Effector memory CD4-positive, alpha-beta T cell (primary cell): ENCODE data around the gene EXOC4.

Experiments used
- DNase-seq, 3 donors: peaks; one replicate each; pipeline ENCODE4 v3.0.0-alpha.2; 2020
- H3K27ac ChIP-seq: 2 replicates; pipeline ENCODE4 v1.7.0; 2013; ENCODE audit warnings: mild to moderate bottlenecking, low read length, moderate library complexity; ENCODE audit not compliant: insufficient read depth, poor library complexity, severe bottlenecking
- H3K27me3 ChIP-seq: replicated peaks from 2 replicates; pipeline ENCODE4 v1.7.0; 2013; ENCODE audit warnings: mild to moderate bottlenecking, low read length; ENCODE audit not compliant: insufficient read depth, control insufficient read depth, poor library complexity, severe bottlenecking
- H3K36me3 ChIP-seq: 2 replicates; pipeline ENCODE4 v1.7.0; 2013; ENCODE audit warnings: mild to moderate bottlenecking, low read length, moderate library complexity; ENCODE audit not compliant: control insufficient read depth, insufficient read depth
- H3K4me1 ChIP-seq: 2 replicates; pipeline ENCODE4 v1.7.0; 2013; ENCODE audit warnings: low read length, mild to moderate bottlenecking; ENCODE audit not compliant: control insufficient read depth, insufficient read depth, poor library complexity, severe bottlenecking
- H3K4me3 ChIP-seq: 2 replicates; pipeline ENCODE4 v1.7.0; 2013; ENCODE audit warnings: low read length, low read depth, mild to moderate bottlenecking; ENCODE audit not compliant: insufficient read depth, poor library complexity, severe bottlenecking
- H3K9me3 ChIP-seq: 2 replicates; pipeline ENCODE4 v1.7.0; 2013; ENCODE audit warnings: mild to moderate bottlenecking, low read length, moderate library complexity; ENCODE audit not compliant: control insufficient read depth

The EXOC4 gene

DNA sequence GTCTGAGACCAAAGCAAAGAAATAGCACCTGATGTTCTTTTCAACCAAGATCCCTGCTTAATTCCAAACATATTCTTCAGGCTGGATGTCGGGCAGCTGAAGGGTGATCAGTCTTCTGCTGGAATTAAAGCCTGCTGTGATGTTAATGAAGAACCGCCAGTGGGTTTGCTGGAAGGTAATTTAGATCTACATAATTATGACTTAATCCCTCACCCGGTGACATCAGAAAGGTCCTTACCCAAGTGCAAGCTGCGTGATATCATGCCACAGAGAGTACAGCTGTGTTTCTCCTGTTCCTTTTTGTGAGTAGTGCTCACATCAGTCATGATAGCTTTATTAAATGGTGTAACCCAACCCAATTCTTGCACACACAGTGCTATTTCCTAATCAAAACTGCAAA lies 845.2 kb downstream of the EXOC4 start:
- Histone ChIP-seq H3K27ac (no peak overlapping the region), H3K9me3 (peaks cover 6% of the 10 kb centered on the region), H3K4me1 (no peaks in the 10 kb centered on the region), H3K27me3 (no peaks in the 10 kb centered on the region), H3K4me3 (no peak overlapping the region), H3K36me3 (no peaks in the 10 kb centered on the region)
- no peak for DNase-seq

DNA sequence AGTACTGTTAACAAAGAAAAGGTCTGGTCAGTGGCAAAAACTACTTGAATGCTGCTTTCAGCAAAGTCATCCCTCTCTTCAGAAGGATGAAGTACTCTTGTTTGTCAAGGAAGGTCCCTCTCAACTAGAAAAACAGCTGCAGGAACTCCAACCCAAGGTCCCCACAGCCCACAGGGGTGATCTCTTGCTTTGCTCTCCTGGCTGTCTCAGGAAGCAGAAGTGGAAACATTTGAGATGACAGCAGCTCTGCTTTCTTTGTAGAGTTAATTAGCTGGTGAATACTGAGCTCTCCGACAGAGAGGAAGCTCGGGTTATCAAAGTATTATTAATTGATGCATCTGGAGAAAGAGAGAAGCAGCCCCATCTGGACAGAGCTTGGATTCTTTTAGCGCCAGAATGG lies 848.8 kb downstream of the EXOC4 start:
- no peaks in the 10 kb centered on the region for H3K27me3 ChIP-seq
- no peak overlapping the region for H3K4me3 ChIP-seq
- no peak overlapping the region for H3K27ac ChIP-seq
- DNase-seq, result no peak
- H3K4me1 ChIP-seq, result no peaks in the 10 kb centered on the region
- peaks cover 6% of the 10 kb centered on the region for H3K9me3 ChIP-seq
- no peaks in the 10 kb centered on the region for H3K36me3 ChIP-seq

DNA sequence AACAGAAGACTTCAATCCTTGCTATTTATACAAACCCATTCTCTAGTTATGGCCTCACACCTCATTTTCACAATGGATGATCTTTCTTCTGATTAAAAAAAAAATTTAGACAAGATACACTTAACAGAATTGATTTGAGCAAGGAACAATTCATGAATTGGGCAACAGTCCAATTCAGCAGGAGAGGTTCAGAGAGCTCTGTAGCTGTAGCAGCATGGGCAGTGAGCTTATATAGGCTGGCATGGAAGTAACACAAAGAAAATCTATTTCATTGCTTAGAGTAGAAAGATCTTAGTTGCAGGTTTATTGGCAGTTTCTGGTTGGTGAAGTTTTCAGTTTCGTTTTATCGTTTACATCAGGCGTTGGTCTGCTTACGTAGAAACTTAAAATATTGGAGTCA lies 851.3 kb downstream of the EXOC4 start:
- Histone ChIP-seq H3K9me3 (peaks cover under 1% of the 10 kb centered on the region), H3K4me3 (no peak overlapping the region), H3K27ac (no peak overlapping the region), H3K27me3 (no peaks in the 10 kb centered on the region), H3K36me3 (no peaks in the 10 kb centered on the region), H3K4me1 (no peaks in the 10 kb centered on the region)
- DNase-seq, result no peak

DNA sequence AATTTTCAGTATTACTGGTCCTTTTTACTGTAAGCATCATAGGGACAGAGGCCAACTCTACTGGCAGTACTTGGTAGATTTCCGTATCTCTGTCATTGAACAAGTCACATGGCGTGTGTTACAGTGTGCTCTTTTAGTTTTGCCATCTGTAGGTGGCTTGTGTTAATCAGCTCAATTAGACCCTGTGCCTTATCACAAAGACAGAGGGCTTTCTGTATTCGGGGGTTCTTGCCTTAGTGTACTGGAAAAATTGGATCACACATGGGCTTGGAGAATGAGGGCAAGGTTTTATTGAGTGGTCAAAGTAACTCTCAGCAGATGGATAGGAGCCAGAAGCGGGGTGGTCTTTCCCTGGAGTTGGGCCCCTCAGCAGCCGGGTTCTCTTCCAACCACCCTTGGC lies 853.0 kb downstream of the EXOC4 start:
- Histone ChIP-seq H3K27ac (no peak overlapping the region), H3K27me3 (no peaks in the 10 kb centered on the region), H3K9me3 (no peaks in the 10 kb centered on the region), H3K36me3 (no peaks in the 10 kb centered on the region), H3K4me1 (no peaks in the 10 kb centered on the region), H3K4me3 (no peak overlapping the region)
- DNase-seq, result no peak

DNA sequence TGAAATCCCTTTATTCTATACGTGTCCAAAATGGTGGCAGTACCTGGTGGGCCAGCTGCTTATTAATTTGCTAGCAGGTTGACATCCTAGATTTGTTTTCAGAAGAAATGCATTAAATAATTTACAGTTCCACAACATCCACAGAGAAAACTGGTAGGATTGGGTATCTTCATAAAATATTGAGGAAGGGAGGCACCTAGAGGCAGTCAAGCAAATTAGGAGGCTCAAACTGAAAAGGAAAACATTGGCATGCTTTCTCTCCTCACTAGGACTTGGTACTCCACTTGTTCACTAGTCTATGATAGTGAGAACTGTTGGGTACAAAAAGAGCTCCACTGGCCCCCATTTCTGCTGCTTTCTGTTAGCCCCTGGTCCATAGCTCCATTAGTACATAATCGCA lies 855.9 kb downstream of the EXOC4 start:
- no peaks in the 10 kb centered on the region for H3K4me1 ChIP-seq
- H3K4me3 ChIP-seq, result no peak overlapping the region
- no peak for DNase-seq
- H3K36me3 ChIP-seq, result no peaks in the 10 kb centered on the region
- no peak overlapping the region for H3K27ac ChIP-seq
- H3K27me3 ChIP-seq, result no peaks in the 10 kb centered on the region
- no peaks in the 10 kb centered on the region for H3K9me3 ChIP-seq

DNA sequence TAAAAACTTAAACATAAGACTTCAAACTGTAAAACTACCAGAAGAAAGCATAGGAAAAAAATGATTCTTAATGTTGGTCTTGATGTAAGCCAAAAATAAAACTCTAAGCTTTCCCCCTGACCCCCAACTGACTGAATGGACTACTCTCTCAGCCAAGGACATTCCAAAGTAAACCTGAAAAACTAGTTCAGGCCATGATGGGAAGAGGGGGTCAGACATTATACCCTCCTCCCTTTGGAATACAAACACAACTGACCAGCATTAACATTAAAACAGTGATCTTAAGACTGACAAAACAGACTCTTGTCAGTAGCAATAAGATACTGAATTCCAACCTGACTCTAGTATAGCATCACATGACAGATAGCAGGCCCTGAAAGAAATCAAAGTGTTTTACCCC lies 860.8 kb downstream of the EXOC4 start:
- DNase-seq, result no peak
- Histone ChIP-seq H3K4me3 (no peak overlapping the region), H3K4me1 (no peaks in the 10 kb centered on the region), H3K9me3 (no peaks in the 10 kb centered on the region), H3K27ac (no peak overlapping the region), H3K27me3 (no peaks in the 10 kb centered on the region), H3K36me3 (no peaks in the 10 kb centered on the region)

DNA sequence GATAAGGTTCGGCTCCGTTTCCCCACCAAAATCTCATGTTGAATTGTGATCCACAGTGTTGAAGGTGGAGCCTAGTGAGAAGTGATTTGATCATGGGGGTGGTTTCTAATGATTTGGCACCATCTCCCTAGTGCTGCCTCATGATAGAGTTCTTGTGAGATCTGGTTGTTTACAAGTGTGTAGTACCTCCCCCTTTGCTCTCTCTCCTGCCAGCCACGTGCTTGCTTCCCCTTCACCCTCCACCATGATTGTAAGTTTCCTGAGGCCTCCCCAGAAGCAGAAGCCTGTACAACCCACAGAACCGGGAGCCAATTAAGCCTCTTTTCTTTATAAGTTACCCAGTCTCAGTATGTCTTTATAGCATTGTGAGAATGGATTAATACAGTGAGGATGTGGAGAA lies 862.1 kb downstream of the EXOC4 start:
- Histone ChIP-seq H3K27me3 (no peaks in the 10 kb centered on the region), H3K4me1 (no peaks in the 10 kb centered on the region), H3K4me3 (no peak overlapping the region), H3K27ac (no peak overlapping the region), H3K36me3 (no peaks in the 10 kb centered on the region), H3K9me3 (no peaks in the 10 kb centered on the region)
- DNase-seq, result no peak
